H4 (cell line): ENCODE data around the gene SERGEF. TPM values are rescaled to one million over a fixed set of nuclear protein-coding genes. Genes with fewer than 3 reads are reported as not detected.

Experiments
- total RNA-seq: library from RNA; depleted of rRNA; stranded (reverse); fragments of >200 nt; shearing (Covaris generic); gene quantifications from 2 replicates; pipeline ENCODE4 v1.2.3, GENCODE V29; 2014; rRNA removed

The SERGEF gene
- total RNA-seq, 1 experiment from 2014 or later, result 42.8 TPM

Other genes starting within 250 kb of the SERGEF start
- 0.17 TPM in 1 of 2 replicates, not detected in the other for gene TPH1, start 33.2 kb upstream of the SERGEF start, total RNA-seq
- gene SAAL1, start 93.0 kb upstream of the SERGEF start, total RNA-seq, result 56.5 and 65.3 TPM in 2 replicates
- not detected in 2 replicates for gene MRGPRX3, start 119.5 kb upstream of the SERGEF start, total RNA-seq
- gene MRGPRX4, start 159.8 kb upstream of the SERGEF start, total RNA-seq, result not detected in 2 replicates
- not detected in 2 replicates for gene SAA4, start 223.8 kb upstream of the SERGEF start, total RNA-seq
- gene SAA2, start 235.6 kb upstream of the SERGEF start, total RNA-seq, result not detected in 2 replicates